ENCODE results near the gene KCNQ1.

KCNQ1 gene

DNA sequence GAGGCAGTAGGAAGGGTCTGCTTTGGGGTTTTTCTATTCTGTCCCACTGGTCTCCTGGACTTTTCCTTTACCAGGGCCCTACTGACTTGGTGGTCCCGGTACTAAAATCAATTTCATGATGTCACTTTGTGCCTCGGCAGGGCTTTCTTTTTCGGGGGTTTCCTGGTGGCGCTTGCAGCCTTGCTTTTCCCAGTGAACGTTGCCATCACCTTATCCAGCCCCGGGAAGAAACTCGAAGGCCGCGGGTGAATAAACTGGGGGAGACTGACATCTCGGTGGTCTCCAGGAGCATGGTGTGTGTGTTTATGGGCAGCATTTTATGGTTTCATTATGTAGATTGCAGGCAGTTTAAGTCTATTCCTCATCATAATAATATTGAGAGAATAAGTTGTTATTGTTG lies 84.4 kb downstream of the KCNQ1 start:
- TF ChIP-seq, protein P1, sequence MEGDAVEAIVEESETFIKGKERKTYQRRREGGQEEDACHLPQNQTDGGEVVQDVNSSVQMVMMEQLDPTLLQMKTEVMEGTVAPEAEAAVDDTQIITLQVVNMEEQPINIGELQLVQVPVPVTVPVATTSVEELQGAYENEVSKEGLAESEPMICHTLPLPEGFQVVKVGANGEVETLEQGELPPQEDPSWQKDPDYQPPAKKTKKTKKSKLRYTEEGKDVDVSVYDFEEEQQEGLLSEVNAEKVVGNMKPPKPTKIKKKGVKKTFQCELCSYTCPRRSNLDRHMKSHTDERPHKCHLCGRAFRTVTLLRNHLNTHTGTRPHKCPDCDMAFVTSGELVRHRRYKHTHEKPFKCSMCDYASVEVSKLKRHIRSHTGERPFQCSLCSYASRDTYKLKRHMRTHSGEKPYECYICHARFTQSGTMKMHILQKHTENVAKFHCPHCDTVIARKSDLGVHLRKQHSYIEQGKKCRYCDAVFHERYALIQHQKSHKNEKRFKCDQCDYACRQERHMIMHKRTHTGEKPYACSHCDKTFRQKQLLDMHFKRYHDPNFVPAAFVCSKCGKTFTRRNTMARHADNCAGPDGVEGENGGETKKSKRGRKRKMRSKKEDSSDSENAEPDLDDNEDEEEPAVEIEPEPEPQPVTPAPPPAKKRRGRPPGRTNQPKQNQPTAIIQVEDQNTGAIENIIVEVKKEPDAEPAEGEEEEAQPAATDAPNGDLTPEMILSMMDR (IDR thresholded peaks at IDR 0.05; ENCODE audit: insufficient read depth, missing control alignments) = no peak
- DNase-seq (ENCODE audit: insufficient read length, low spot score) (no peak), FAIRE-seq (no peak)

DNA sequence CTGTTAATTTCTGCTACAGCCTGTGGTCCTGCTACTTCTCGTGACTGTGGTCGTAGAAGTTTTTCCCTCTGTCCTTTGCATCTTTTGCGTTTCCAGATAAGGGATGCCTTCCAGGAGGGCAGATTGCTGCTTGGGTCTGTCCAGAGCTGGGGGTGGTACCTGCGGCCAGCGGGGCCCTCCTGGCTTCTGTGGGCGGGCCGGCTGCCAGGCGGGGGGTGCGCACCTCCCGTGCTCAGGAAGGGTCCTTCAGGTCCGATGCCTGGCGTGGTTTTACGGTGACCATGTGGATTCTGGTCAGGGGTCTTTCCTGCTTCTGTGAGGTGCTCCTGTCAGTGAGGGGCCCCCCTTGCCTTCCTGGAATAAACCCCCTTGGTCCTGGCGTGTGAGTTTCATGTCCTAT lies 84.8 kb downstream of the KCNQ1 start:
- TF ChIP-seq, protein P1 (IDR thresholded peaks at IDR 0.05; ENCODE audit: insufficient read depth, missing control alignments) = no peak
- FAIRE-seq (no peak), DNase-seq (ENCODE audit: insufficient read length, low spot score) (no peak)

DNA sequence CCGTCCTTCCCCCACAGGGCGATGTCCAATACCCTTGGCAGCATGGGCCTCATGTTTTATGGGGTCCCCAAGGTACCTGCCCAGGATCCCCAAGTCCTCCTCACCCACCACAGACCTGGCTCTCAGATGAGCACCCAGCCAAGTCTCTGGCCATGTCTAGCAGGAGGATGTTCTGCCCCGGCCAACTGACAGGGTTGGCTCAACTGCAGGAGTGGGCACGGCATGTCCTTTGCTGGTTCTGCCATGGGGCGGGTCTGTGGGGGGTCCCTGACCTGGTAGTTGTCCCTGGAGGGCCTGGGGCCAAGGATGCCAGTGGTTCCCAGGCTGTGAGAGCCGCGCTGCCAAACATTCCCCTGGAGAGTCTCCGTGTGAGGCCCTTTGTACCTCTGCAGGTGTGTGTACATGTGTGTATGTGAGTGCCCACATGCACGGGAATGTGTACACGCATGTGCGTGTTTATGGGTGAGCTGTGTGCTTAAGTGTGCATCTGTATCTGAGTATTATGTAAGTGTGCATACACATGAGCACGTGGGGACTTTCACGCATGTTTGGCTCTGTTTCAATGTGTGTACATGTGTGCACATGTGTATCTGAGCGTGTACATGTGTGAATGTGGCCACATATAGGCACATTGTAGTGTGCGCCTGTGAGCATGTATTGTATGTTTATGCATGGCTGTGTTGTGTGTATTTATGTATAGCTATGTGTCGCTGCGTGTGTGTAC lies 85.5 kb downstream of the KCNQ1 start:
- FAIRE-seq (no peak), DNase-seq (ENCODE audit: insufficient read length, low spot score) (no peak)
- TF ChIP-seq, protein P1 (IDR thresholded peaks at IDR 0.05; ENCODE audit: insufficient read depth, missing control alignments) = no peak

DNA sequence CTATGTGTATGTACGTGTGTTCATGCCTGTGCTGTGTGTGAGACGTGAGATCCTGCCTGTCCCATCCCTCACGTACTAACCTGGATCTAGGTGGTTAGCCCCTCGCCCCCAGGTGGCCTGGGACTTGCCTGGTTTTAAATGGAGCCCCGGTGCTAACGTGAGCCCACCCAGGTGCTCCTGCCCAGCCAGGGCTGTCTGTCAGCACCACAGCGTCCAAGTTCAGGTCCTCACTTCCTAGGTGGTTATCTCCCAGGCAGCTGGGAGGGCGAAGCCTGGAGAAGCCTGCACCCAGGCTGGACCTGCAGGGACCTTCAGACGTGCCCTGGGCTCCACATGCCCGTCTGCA lies 86.0 kb downstream of the KCNQ1 start:
- TF ChIP-seq, protein P1 (IDR thresholded peaks at IDR 0.05; ENCODE audit: insufficient read depth, missing control alignments) = no peak
- DNase-seq (ENCODE audit: insufficient read length, low spot score) (no peak), FAIRE-seq (no peak)

DNA sequence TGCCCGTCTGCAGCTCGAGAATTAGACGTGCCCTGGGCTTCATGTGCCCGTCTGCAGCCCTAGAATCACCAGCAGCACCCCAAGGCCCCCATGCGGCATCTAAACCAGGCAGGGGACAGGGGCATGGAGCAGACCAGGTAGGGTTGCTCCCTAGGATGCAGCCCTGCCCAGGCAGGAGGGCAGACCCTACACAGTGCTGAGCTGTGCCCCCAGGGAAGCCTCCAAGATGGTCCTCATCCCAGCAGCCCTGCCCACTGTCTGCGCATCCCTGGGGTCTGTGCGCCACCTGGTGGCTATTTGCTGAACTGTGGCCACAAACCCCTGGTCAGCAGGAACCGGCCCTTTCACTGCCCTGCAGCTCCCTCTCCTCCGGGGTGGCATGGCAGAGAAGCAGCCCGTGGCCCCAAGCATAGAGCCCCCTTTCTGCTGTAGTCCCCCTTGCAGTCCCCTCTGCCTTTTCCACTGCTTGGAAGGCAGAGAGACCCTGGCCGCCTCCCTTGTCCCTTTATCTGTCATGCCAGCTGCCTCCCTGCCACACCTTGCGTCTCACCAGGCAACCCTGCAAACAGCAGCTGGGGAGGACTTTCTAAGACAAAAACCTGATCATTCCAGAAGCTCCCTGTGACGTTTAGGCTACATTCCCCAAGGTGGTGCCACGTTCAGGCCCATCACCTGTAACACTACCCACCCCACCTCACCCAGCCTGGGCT lies 86.6 kb downstream of the KCNQ1 start:
- TF ChIP-seq, protein P1 (IDR thresholded peaks at IDR 0.05; ENCODE audit: insufficient read depth, missing control alignments) = peak; percentile 90
- no peak for DNase-seq (ENCODE audit: insufficient read length, low spot score)
- FAIRE-seq = no peak

DNA sequence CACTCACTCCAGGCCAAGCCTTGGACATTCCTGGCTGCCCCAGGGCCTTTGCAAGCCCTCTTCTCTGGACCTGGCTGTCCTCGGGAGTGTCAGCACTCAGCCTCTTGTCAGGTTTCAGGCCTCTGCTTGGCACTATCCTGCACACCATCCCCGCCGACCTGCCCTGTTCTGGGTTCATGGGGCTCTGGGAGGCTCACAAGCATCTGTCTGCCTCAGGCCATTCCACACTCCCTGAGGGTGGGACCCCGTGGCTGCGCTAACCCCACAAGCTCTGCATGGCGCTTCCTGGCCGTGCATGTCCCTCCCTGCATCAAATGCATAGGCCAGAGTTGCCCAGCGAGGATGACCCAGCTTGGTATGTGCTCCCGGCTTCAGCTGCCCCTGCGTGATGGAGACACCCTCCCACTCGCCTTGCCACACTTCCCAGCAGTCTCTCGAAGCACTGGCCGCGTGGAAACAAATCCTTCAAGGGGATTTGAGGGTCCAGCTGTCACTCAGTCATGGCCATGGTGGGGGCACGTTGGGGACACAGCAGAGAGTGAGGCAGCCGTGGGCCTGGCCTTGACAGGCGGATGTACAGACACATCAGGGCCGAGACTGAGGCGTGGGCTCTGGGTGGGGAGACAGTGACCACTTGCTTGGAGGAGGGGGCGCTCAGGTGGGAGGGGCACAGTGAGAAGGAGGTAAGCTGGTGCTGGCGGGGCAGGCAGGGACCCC lies 87.3 kb downstream of the KCNQ1 start:
- TF ChIP-seq, protein P1 (IDR thresholded peaks at IDR 0.05; ENCODE audit: insufficient read depth, missing control alignments) = no peak
- DNase-seq (ENCODE audit: insufficient read length, low spot score) = no peak
- FAIRE-seq = no peak
